ENCODE measurements around the gene HSDL1.

Gene HSDL1

GRCh38 chr16:84175350-84176081 is 30.5 kb upstream of the HSDL1 start:
- DNase-seq: peak; percentile 35

- DNase-seq: no peak
These were observed 29.4 kb upstream of the HSDL1 start for GRCh38 chr16:84174396-84174795.

GRCh38 chr16:84169765-84170310 is 24.9 kb upstream of the HSDL1 start:
- DNase-seq: no peak

GRCh38 chr16:84166796-84167695 is 22.1 kb upstream of the HSDL1 start:
- DNase-seq: no peak

GRCh38 chr16:84165746-84166145 is 20.8 kb upstream of the HSDL1 start:
- DNase-seq: no peak

- DNase-seq: no peak
These were observed 16.8 kb upstream of the HSDL1 start for GRCh38 chr16:84161801-84162200.

GRCh38 chr16:84161037-84161436 is 16.1 kb upstream of the HSDL1 start:
- no peak for DNase-seq

- no peak for DNase-seq
These were observed 14.8 kb upstream of the HSDL1 start for GRCh38 chr16:84159800-84160199.

GRCh38 chr16:84159007-84159406 is 14.0 kb upstream of the HSDL1 start:
- DNase-seq: no peak

GRCh38 chr16:84156342-84156784 is 11.4 kb upstream of the HSDL1 start:
- peak; percentile 18 for DNase-seq

- no peak for DNase-seq
These were observed 10.8 kb upstream of the HSDL1 start for GRCh38 chr16:84155771-84156170.

GRCh38 chr16:84155226-84155625 is 10.2 kb upstream of the HSDL1 start:
- no peak for DNase-seq

GRCh38 chr16:84153660-84154214 is 8.8 kb upstream of the HSDL1 start:
- DNase-seq: no peak

GRCh38 chr16:84150926-84151325 is 5.9 kb upstream of the HSDL1 start:
- DNase-seq: no peak

- DNase-seq: no peak
These were observed 643 bp downstream of the HSDL1 start for GRCh38 chr16:84144209-84144858.

GRCh38 chr16:84143784-84144199 is 1.2 kb downstream of the HSDL1 start:
- no peak for DNase-seq

- DNase-seq: no peak
These were observed 1.9 kb downstream of the HSDL1 start for GRCh38 chr16:84143081-84143480.

GRCh38 chr16:84141143-84141670 is 3.8 kb downstream of the HSDL1 start:
- DNase-seq: no peak

GRCh38 chr16:84139628-84140258 is 5.2 kb downstream of the HSDL1 start:
- no peak for DNase-seq

- no peak for DNase-seq
These were observed 6.0 kb downstream of the HSDL1 start for GRCh38 chr16:84138824-84139627.

GRCh38 chr16:84138500-84138823 is 6.5 kb downstream of the HSDL1 start:
- no peak for DNase-seq
